GM18511 (cell line): Measurements from ENCODE around the gene NSUN2.
A peak's percentile ranks its signal among the peaks of the same experiment; 100 is the strongest.
"Not testable (repeated sequence)": the region's sequence is repeated elsewhere in the genome, so short reads cannot be mapped to it uniquely, and the experiment has no call there.

Experiments
- ATAC-seq: cut with Tn5 transposase; IDR thresholded peaks from one replicate; pipeline ENCODE4 v1.9.1; 2021; ENCODE audit warnings: mild to moderate bottlenecking, moderate library complexity; ENCODE audit not compliant: unreplicated experiment

Gene NSUN2

DNA sequence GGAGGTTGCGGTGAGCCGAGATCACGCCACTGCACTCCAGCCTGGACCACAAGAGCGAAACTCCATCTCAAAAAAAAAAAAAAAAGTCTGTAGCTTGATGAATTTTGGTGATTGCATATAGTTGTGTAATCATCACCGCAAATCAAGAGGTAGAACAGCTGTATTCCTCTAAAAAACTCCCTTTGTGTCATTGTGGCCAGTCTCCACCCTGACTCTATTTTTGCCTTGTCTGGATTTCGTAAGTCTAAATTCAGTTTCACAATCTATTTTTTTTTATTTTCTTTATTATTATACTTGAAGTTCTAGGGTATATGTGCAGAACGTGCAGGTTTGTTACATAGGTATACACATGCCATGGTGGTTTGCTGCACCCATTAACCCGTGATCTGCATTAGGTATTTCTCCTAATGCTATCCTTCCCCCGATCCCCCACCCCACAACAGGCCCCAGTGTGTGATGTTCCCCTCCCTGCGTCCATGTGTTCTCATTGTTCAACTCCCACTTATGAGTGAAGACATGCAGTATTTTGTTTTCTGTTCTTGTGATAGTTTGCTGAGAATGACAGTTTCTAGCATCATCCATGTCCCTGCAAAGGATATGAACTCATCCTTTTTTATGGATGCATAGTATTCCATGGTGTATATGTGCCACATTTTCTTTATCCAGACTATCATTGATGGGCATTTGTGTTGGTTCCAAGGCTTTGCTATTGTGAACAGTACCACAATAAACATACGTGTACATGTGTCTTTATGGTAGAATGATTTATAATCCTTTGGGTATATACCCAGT lies 12.9 kb upstream of the NSUN2 start:
- ATAC-seq, result not testable (repeated sequence)

- no peak for ATAC-seq
Measured at GRCh38 chr5:6644794-6645241, 12.0 kb upstream of the NSUN2 start.

- ATAC-seq, result no peak
Measured at GRCh38 chr5:6642655-6643054, 9.8 kb upstream of the NSUN2 start.

DNA sequence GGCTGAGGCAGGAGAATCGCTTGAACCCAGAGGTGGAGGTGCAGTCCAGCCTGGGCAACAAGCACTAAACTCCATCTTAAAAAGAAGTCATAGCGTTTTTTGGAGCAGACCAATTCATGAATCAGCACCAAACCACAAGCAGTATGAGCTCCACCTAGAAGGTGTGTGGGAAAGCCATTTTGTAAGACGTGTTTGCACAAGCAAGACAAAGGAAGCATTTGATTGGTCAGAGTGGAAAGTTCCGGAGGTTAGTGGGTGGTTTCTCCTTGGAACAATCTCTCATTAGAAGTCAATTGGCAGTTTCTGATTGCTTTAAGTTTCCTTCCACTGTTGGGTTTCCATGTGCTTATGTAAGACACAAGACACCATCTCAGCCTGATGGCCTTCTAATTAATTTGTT lies 5.4 kb upstream of the NSUN2 start:
- ATAC-seq, result no peak

GRCh38 chr5:6637590-6637989 lies 4.7 kb upstream of the NSUN2 start:
- no peak for ATAC-seq

GRCh38 chr5:6637022-6637421 lies 4.2 kb upstream of the NSUN2 start:
- ATAC-seq, result no peak

DNA sequence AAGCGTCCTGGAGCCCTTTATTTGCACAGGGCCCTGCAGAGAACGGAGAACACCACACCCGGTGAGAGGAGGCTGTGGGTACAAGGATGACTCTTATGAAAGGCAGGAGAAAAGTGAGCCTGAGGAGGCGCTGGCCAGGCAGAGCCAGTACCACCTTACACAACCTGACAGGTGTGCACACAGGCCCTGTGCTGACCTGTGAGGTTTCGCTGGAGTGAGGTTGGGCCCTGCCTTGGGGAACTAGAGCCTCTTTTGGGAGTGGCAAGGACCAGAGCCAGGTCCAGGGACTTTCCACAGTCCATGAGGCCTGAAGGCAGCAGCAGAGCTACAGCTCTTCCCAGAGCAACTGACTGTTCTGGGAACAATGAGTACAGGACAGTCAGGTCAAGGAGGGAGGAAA lies 3.4 kb upstream of the NSUN2 start:
- no peak for ATAC-seq

DNA sequence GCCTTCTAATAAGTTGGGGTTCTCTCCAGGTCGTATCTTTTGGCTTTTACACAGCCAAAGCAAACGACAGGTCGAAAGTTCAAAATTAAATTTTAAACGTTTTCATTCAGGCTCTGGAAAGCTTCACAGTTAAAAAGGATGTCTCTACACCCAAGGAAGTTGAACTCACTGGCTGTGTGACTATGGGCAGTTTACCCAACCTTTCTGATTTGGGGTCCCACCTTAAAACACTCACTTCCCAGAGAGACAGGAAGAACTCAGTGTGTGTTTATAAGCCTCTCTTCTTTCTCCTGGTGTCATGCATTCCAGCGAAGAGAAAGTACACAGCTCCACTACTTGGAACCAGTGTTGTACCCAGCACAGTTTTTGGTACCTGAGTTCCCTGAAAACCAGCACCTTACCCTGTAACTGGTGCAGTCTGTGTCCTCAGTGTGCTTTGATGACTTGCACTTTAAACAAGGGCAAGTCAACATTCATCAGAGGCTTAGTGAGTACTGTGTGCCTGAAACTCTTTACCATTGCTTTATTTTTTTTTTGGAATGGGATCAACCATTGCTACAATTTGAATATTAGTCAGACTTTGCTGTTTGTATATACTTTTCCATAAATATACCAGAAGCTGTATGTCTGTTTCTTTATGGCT lies 2.1 kb upstream of the NSUN2 start:
- ATAC-seq, result no peak

GRCh38 chr5:6634306-6634705 lies 1.5 kb upstream of the NSUN2 start:
- ATAC-seq, result no peak

DNA sequence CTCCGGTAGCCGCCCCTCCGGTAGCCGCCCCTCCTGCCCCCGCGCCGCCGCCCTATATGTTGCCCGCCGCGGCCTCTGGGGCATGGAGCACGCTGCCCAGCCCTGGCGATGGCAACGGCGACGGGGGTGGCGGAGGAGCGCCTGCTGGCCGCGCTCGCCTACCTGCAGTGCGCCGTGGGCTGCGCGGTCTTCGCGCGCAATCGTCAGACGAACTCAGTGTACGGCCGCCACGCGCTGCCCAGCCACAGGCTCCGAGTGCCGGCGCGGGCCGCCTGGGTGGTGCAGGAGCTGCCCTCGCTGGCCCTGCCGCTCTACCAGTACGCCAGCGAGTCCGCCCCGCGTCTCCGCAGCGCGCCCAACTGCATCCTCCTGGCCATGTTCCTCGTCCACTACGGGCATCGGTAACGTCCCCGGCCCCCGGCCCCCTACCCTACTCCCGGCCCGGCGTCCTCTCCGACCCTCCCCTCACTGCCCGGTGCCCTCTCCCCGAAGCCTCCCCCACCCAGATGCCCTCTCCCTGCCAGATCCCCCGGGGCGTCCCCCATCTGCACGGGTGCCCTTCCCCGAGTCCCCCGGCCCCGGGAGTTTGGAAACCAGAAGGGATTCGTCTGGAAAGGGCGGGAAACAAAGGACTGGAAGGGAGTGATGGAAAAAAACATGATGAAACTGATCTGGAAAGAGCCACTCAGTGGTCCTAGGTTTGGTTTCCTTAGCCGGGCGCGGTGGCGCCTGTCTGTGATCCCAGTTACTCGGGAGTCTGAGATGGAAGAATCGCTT lies 813 bp upstream of the NSUN2 start:
- peak; percentile 60 for ATAC-seq

DNA sequence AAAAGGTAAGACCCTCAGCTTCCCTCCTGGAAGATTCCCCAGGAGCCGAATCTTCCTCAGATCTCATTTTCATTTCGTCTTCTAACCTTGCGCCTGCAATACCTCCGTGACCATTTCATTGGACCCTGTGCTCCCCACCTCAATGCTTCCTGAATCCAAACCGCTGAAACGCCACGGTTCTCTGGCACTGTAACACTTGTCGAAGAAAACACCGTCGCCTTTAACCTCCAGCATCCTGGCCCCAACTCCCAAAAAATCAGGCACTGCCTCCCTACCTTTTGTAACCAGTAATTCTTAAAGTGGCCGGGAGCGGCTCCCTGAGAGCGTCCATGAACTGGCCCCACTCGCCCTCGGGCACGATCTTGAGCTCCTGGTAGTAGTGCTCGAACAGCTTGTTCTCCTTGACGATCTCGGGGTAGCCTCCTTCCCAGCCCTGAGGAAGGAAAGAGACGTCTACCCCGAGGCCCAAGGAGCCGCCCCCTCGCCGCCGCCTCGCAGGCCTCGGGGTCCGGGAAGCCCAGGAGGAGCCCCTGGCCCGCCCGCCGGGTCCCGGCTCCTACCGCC lies 438 bp downstream of the NSUN2 start:
- ATAC-seq, result peak; percentile 25

- no peak for ATAC-seq
Measured at GRCh38 chr5:6631441-6631840, 1.4 kb downstream of the NSUN2 start.

GRCh38 chr5:6626508-6626907 lies 6.3 kb downstream of the NSUN2 start:
- no peak for ATAC-seq

DNA sequence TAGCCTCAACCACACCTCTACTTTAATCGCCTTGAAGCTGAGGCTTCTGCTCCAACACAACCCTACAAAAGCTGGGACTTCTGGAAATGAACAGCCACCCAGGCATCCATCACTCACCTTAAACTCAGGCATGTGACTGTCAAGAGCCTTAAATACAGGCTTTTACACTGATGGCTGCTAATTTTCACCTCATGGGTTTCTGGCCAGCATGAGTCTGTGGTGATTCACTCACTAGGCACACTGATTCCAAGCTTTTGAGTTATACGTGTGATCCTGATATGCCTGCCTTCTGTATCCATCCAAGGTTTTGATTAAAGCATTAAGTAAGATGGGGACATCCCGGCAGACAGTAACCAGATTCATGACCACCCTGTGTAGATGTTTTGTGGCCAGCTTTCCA lies 8.9 kb downstream of the NSUN2 start:
- no peak for ATAC-seq

GRCh38 chr5:6623228-6623627 lies 9.6 kb downstream of the NSUN2 start:
- no peak for ATAC-seq

DNA sequence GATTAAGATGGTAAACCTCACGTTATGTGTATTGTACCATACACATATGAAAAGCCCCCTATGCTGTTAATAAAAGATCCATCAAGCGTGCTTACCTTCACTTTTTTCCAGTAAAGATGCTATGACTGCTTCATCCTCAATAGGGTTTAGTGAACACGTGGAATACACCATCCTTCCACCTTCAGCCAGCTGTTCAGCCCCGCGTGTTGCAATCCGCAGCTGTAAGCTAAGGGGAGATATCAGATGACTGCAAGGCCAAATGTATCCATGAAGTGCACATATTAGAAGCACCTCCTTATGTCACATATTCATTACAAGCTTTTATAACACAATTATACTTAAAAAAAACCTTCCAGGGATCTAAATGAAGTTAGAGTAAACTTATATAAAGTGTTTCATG lies 16.2 kb downstream of the NSUN2 start:
- no peak for ATAC-seq

DNA sequence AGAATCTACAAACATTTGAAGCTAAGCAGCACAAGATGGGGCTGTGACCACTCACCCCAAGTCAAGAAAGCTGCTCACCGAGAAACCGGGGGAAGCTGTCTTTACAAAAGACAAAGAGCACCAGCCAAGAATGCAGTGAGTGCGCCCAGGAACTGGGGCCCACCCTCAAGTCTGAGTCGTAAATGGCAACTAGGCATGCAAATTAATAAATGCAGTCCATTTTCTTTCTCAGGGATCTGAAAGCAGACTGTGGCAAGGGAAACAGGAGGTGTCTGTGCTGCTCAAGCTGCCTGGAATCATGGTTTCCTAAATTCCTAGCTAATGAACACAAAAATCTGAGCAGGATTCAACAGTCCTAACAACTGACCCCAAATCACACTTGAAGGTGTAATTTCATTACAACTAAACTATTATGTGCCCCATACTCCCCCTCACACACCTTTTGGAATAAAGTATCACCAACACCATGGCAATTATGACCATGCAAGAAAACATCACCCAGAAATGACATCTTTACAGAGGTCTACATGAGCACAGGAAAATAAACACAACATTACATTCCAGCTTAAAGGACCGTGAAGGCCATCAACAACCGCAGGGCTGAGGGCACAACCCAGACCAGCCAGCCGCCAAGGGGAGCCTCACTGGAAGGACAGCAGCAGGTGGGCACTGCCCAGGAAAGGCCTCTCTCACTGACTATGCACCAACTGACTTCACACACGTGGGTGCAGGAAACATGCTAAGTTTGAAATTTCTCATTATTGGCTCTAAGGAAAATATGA lies 17.6 kb downstream of the NSUN2 start:
- no peak for ATAC-seq

DNA sequence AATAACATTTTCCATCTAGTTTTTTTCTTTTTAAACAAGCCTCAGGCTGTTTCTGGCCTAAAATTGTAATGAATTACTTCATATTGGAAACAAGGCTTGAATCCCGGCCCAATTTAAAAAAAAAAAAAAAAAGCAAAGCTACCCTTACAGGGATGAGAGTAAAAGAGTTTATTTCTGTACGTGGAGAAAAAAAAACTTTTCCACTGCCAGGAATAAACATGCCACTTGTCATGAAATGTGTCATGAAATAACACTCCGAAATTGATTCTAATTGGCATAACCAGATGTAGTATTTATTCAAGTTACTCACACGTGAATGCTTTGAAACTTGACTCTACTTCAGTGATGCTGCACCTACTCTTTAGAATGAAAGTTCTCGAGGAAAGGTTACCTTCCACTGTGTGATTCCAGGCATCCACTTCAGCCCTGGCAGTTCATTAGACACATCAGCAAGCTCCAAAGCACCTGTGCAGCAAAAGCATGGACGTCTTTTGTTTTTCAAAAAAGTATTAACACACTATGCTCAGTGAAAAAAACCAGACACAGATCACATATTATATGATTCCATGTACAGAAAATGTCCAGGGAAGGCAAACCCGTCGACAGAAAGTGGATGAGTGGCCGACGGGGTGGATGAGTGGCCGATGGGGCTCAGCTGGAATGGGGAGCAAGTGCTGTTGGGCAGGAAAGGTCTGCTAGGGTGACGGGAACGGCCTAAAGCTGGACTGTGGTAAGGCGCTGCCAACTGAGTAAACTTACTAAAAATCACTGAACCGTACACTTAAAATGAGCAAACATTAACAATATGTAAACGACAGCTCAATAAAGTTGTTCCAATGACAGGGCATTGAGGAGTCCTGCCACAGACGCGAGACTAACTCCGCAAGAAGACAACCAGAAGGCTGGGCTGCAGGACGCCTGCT lies 21.2 kb downstream of the NSUN2 start:
- no peak for ATAC-seq

- ATAC-seq, result no peak
Measured at GRCh38 chr5:6608016-6608415, 24.8 kb downstream of the NSUN2 start.

DNA sequence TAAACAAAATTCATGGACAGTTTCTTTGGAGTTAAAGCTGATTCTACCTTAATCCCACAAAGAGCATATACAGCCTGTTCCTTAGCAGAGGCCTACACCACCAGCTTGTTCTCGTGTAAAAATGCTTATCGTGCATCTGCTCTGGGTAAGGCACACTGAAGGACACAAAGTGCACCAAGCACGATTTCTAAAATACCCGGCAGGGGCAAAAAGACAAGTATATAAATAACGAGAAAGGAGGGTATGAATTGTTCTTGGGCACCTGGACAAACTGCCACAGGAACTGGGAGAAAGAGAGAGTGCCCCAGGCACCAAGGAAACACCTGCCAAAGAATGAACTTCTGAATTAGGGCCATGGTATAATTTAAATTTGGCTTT lies 25.3 kb downstream of the NSUN2 start:
- ATAC-seq, result no peak
